Epithelial cell of esophagus (primary cell): ENCODE measurements around the gene PGRMC2.

Experiments used
- DNase-seq: peaks from one replicate; pipeline ENCODE4 v3.0.0; 2010; ENCODE audit warnings: low read depth
- H3K4me3 ChIP-seq: 2 replicates; pipeline ENCODE4 v1.5.1; 2011; ENCODE audit warnings: mild to moderate bottlenecking, low read length, control low read depth
- TF ChIP-seq, protein P1 (sequence below): IDR thresholded peaks from 2 replicates; pipeline ENCODE4 v1.5.1; 2011; ENCODE audit warnings: low read depth, mild to moderate bottlenecking, low read length, control low read depth, inconsistent platforms; ENCODE audit not compliant: insufficient read depth; ENCODE audit errors: missing control alignments

Gene PGRMC2

DNA sequence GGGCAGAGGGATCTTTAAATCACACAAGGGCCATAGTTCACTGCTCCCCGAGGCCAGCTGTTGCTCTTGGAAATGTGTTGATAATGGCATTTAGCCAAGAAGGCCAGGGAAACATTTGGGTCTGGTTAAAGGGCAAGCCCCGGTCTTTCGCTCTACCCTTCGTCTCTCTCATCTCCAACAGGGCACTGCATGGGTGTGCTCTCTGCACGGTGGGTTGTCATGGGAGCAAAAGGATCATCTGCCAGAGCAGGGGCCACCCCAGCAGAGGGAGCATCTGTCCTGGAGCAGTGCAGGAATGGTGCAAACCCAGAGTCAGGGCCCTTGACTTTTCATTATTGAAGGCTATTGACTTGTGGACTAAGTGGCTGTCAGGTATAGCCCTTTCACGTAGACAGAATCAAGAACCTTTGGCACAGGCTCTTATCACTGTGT, 22.7 kb upstream of the PGRMC2 start:
- no peak overlapping the region for H3K4me3 ChIP-seq
- TF ChIP-seq, protein P1, sequence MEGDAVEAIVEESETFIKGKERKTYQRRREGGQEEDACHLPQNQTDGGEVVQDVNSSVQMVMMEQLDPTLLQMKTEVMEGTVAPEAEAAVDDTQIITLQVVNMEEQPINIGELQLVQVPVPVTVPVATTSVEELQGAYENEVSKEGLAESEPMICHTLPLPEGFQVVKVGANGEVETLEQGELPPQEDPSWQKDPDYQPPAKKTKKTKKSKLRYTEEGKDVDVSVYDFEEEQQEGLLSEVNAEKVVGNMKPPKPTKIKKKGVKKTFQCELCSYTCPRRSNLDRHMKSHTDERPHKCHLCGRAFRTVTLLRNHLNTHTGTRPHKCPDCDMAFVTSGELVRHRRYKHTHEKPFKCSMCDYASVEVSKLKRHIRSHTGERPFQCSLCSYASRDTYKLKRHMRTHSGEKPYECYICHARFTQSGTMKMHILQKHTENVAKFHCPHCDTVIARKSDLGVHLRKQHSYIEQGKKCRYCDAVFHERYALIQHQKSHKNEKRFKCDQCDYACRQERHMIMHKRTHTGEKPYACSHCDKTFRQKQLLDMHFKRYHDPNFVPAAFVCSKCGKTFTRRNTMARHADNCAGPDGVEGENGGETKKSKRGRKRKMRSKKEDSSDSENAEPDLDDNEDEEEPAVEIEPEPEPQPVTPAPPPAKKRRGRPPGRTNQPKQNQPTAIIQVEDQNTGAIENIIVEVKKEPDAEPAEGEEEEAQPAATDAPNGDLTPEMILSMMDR: no peak
- DNase-seq: no peak

DNA sequence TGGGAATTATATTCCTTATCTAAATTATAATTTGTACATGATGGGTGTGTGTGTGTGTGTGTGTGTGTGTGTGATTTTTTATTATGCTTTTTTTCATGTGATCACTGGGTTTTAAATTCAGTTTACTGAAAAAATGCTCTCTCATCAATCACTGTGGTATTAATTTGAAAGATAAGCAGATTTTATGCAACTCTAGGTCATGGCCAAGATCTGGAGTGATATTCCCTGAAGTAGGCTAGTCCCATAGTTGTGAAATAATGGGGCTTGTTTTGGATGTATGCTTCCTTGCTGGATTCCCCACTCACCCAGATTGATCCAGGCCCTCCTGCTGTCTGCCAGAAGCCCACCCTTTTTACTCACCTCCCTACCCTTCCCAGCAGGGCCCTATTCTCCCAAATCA, 22.0 kb upstream of the PGRMC2 start:
- no peak for DNase-seq
- H3K4me3 ChIP-seq: no peak overlapping the region
- TF ChIP-seq, protein P1: no peak

DNA sequence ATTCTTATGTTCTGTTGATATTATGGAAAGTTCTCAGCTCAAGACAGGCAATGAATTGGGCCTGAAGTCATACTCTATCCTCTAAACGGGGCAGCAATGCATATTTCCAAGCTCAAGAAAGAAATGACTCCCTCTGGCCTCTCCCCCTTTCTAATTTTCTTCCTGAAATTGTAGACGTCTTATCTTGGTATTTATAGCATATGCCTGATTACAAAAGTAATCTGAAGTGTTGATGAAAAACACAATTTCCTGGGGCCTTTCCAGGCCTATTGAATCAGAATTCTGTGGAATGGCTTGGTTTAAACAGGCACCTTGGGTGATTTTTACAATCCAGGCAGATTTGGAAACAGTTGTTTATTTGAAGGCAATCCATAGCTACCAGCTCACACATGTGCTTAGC, 21.4 kb upstream of the PGRMC2 start:
- no peak overlapping the region for H3K4me3 ChIP-seq
- TF ChIP-seq, protein P1: no peak
- no peak for DNase-seq

DNA sequence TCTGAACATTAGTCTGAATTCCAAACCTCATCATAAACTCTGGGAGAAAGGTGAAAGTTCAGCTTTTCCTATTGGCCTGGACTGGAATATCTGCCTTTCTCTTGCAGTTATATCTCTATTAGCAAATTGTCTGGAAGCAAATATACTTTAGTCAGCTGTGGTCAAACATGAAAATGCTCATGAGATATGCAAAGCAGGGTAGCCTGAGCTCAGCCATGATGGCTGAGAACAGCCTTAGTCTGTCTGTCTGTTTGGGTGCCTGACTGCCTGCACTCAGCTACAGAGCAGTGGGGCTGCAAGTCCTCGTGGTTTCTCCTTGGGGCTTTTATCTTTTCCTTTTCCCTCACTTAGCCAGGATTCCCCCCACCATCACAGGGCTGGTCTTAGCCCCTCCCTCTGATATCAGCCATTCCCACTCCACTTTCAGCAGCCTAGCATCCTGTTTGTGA, 19.5 kb upstream of the PGRMC2 start:
- no peak overlapping the region for H3K4me3 ChIP-seq
- TF ChIP-seq, protein P1: no peak

DNA sequence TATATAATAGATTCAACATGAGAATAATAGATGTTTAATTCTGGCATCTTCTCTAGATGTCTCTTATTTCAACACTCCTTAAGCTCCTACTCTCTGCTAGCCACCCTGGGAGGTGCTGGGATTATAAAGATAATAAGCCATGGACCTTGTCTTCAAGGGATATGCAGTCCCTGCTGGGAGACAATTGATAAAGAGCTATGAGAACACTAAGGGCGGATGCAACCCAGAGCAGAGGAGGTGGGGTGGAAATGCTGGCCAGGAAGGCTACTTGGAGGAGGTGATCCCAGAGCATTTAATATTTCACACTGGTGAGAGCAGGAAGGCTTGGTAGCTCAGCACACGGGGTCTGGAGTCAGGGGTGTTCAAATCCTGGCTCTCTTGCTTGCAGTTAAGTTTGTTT, 18.3 kb upstream of the PGRMC2 start:
- TF ChIP-seq, protein P1: no peak
- no peak overlapping the region for H3K4me3 ChIP-seq
- DNase-seq: no peak

More for the DNA sequence above, 19.5 kb upstream of the PGRMC2 start:
- DNase-seq: no peak

DNA sequence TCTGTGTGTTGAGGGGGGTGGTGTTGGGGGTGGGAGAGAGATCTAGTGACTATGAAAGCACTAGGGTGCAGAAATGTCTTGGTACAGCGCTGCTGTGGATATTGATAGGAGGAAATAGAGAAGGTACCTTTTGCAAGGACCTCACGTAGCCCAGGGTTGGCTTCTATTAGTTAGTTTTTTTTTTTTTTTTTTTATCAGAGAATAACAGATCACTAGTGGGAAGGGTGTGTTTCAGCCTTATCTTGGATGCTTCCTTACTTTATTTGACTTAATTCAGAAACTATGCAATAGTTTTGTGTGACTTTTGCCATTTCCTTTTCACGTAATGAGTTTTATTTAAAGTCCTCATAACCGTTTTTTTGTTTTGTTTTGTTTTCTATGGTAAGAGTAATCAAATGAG, 16.4 kb upstream of the PGRMC2 start:
- TF ChIP-seq, protein P1: no peak
- DNase-seq: no peak
- H3K4me3 ChIP-seq: no peak overlapping the region

DNA sequence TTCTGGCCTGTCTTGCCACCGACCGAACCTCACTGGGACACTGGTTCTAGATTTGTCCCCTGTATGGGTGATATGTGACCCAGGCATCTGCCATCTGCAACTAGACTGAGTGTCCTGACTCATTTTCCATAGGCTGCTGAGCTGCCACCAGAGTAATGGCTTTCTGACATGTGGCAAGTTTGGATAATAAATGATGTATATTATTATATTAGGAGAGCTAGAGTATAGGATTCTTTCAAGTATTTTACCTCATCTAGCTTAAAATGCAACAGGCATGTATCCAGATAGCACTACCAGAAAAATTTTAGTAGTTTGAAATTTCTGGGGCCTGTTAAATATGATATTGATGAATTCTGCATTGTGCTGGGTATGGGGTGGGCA, 15.8 kb upstream of the PGRMC2 start:
- no peak overlapping the region for H3K4me3 ChIP-seq
- TF ChIP-seq, protein P1: no peak
- DNase-seq: no peak
